Right lobe of liver (tissue), 6 donors: ENCODE measurements around the gene ENTPD3. TPM values are rescaled to one million over a fixed set of nuclear protein-coding genes. Genes with fewer than 3 reads are reported as not detected.

ENCODE experiments used
- ATAC-seq, 4 donors: fragments of 200-7000 bp; cut with Tn5 transposase; one replicate each; pipeline ENCODE4 v1.9.1; 2020; ENCODE audit warnings: mild to moderate bottlenecking in 4 of 4, moderate library complexity in 4 of 4
- DNase-seq, 3 donors: peaks; one replicate each; pipeline ENCODE4 v3.0.0-alpha.2; 2020
- H3K27ac ChIP-seq, 3 donors: fragments of 200-600 bp; one replicate each; pipeline ENCODE4 v1.8.0; 2022
- H3K27me3 ChIP-seq, 2 donors: fragments of 200-600 bp; one replicate each; pipeline ENCODE4 v1.8.0; 2022
- H3K36me3 ChIP-seq, 4 donors: fragments of 200-600 bp; sonication (generic) in 1 of 4; one replicate each; pipeline versions ENCODE4 v1.5.1 to v1.8.0; 2017 to 2022; ENCODE audit warnings: control low read depth in 1 of 4
- H3K4me1 ChIP-seq, 4 donors: fragments of 200-600 bp; sonication (generic) in 1 of 4; one replicate each; pipeline versions ENCODE4 v1.5.1 to v1.8.0; 2017 to 2022; ENCODE audit warnings: control low read depth in 1 of 4
- H3K4me3 ChIP-seq, 3 donors: fragments of 200-600 bp; one replicate each; pipeline ENCODE4 v1.8.0; 2022
- H3K9me3 ChIP-seq, 4 donors: fragments of 200-600 bp; sonication (generic) in 1 of 4; one replicate each; pipeline versions ENCODE4 v1.5.1 to v1.8.0; 2017 to 2022; ENCODE audit warnings: control low read depth in 1 of 4
- CTCF ChIP-seq, 4 donors: fragments of 200-600 bp in 3 of 4; fragments of 450-650 bp in 1 of 4; IDR thresholded peaks; one replicate each; pipeline versions ENCODE4 v1.5.1 to v1.8.0; 2016 to 2022; ENCODE audit warnings: antibody characterized with exemption in 4 of 4, mild to moderate bottlenecking in 2 of 4
- POLR2A ChIP-seq: fragments of 450-650 bp; IDR thresholded peaks from one replicate; pipeline ENCODE4 v1.6.1; 2017; ENCODE audit warnings: antibody characterized with exemption, mild to moderate bottlenecking
- WGBS: methylation state at CpG from one replicate; pipeline ENCODE4 v1.1.6; 2018; ENCODE audit warnings: low coverage, low lambda C conversion rate; ENCODE audit not compliant: insufficient coverage; ENCODE audit errors: missing lambda C conversion rate; 5-methylcytosine and 5-hydroxymethylcytosine counted together
- intact Hi-C, 2 donors: fragments of 100-400 bp; cut with DNase I; formaldehyde crosslinking; loops; one replicate each; pipeline versions ENCODE4 v1.11.2 to v1.14.1; 2022
- total RNA-seq, 6 experiments: library from RNA; depleted of rRNA in 2 of 6; stranded (reverse); fragments of >200 nt in 2 of 6; fragmentation: NEBNext Ultra II Directional in 3 of 6; extraction: Animal tissue kit (Norgen Biotek cat#: 25700) in 3 of 6; gene quantifications; one replicate each; pipeline versions ENCODE4 v1.1.0 to v1.2.4, GENCODE V29; 2016 to 2023
- donor health status: DM: no; HTN: yes; CAD: no.
- donor health status: DM: no; HTN: no; CAD: no.
- donor health status: DM: no; HTN: no; CAD: no.
- donor health status: DM: no; HTN: yes; CAD: no.
- donor health status: DM: no; HTN: yes; CAD: no.

The ENTPD3 gene
- total RNA-seq, 6 experiments from 2014 or later = not detected

- ATAC-seq (no peak), DNase-seq (no peak)
- intact Hi-C loops = no loop called here
- no peaks in the 10 kb centered on the region for H3K36me3 ChIP-seq
- H3K4me1 ChIP-seq = no peaks in the 10 kb centered on the region
- no peak overlapping the region for H3K4me3 ChIP-seq
- no peaks in the 10 kb centered on the region for H3K9me3 ChIP-seq
- H3K27me3 ChIP-seq = no peaks in the 10 kb centered on the region
- TF ChIP-seq POLR2A = no peak
- no peak for TF ChIP-seq CTCF (IDR thresholded peaks at IDR 0.05)
- H3K27ac ChIP-seq = no peak overlapping the region
These were observed 36.5 kb upstream of the ENTPD3 start for GRCh38 chr3:40350529-40350928.

GRCh38 chr3:40355410-40355809 is 31.6 kb upstream of the ENTPD3 start:
- DNase-seq (no peak), ATAC-seq (no peak)
- intact Hi-C loops = no loop called here
- Histone ChIP-seq H3K27ac (no peak overlapping the region), H3K4me1 (no peaks in the 10 kb centered on the region), H3K36me3 (no peaks in the 10 kb centered on the region), H3K4me3 (no peak overlapping the region), H3K9me3 (no peaks in the 10 kb centered on the region), H3K27me3 (no peaks in the 10 kb centered on the region)
- WGBS = 57% methylated on average over 2 of the region's 2 CpGs
- no peak for TF ChIP-seq CTCF (IDR thresholded peaks at IDR 0.05)
- TF ChIP-seq POLR2A = no peak

GRCh38 chr3:40358454-40358853 is 28.5 kb upstream of the ENTPD3 start:
- Histone ChIP-seq H3K36me3 (no peaks in the 10 kb centered on the region), H3K27ac (no peak overlapping the region), H3K4me3 (no peak overlapping the region), H3K9me3 (no peaks in the 10 kb centered on the region), H3K4me1 (no peaks in the 10 kb centered on the region), H3K27me3 (no peaks in the 10 kb centered on the region)
- no peak for ATAC-seq
- no peak for DNase-seq
- intact Hi-C loops = no loop called here
- WGBS = 0% methylated on average over 1 of the region's 1 CpG
- TF ChIP-seq POLR2A = no peak
- no peak for TF ChIP-seq CTCF (IDR thresholded peaks at IDR 0.05)

- 60% methylated on average over 2 of the region's 2 CpGs for WGBS
- Histone ChIP-seq H3K4me3 (no peak overlapping the region), H3K4me1 (no peaks in the 10 kb centered on the region), H3K27ac (no peak overlapping the region), H3K36me3 (no peaks in the 10 kb centered on the region), H3K9me3 (no peaks in the 10 kb centered on the region), H3K27me3 (no peaks in the 10 kb centered on the region)
- ATAC-seq = no peak
- TF ChIP-seq CTCF (IDR thresholded peaks at IDR 0.05) (no peak), POLR2A (no peak)
- intact Hi-C loops = no loop called here
- no peak for DNase-seq
These were observed 23.3 kb upstream of the ENTPD3 start for GRCh38 chr3:40363674-40364073.
